Measurements from ENCODE around the gene CDH4.
"Not testable (repeated sequence)": the region's sequence is repeated elsewhere in the genome, so short reads cannot be mapped to it uniquely, and the experiment has no call there.

Gene CDH4

DNA sequence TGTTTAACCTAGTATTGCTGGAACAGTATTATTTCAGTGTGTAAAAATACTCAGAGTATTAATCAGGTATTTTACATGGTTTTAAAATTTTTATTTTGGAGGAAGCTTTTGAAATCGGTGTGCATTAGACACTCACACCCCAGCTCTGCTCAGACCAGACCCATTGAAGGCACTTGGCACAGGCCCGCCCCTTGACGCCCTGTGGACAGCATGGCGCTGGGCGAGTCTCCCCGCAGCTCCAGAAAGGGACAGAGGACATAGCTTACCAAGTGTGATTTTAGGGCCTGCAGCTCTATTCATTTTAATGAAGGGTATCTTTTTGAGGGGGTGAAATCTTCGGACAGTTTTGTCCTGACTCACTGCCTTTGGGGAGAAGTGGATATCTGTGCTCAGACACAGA lies 164.5 kb downstream of the CDH4 start:
- DNase-seq (ENCODE audit: low spot score) (no peak), FAIRE-seq (no peak)

DNA sequence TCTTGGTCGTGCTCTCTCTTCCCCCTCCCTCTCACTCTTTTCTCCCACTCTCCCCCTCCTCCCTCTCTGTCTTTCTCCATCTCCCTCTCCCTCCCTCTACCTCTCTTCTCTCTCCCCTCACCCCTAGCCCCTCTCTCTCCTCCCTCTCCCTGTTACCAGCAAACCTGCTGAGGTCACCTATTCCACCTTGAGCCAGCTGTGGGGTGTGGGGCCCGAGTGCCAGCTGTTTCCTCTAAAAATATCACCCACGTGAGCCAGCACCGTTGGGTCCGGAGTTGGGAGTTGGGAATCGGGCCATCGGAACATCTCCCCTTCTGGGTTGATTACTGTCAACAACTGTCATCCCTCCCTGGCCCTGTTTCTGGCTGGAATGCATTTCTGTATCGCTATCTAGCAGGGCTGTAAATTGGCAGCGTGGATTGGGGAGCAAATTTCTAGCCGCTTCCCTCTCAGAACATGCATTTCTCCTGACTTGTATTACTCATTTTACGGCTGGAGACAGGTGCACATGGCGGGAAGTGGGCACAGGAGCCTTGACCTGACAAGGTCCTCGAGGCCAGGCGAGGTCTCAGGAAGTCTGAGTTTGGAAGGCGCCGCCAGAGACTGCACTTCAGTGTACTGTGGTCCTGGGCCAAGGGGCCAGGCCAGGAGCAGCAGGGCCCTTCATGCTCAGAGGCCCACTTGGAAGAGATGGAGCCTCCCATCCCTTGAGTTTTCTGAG lies 165.3 kb downstream of the CDH4 start:
- no peak for FAIRE-seq
- no peak for DNase-seq (ENCODE audit: low spot score)

DNA sequence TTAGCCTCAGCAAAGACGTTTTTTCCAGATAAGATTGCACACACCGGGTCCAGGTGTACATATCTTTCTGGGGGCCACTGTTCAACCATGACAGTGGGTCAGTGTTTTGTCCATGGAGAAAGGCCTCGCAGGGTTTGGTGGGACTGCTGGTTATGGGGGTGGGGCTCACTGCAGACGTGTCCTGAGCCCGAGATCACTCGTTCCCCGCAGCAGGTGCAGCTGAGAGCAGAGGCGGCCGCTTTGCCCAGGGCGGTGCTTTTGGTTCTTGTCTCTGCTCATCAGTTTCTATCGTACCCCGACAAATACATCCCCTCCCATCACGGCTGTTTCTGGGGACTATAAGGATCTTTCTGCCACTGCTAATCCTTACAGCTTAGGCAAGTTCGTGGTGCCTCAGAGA lies 166.9 kb downstream of the CDH4 start:
- no peak for FAIRE-seq

DNA sequence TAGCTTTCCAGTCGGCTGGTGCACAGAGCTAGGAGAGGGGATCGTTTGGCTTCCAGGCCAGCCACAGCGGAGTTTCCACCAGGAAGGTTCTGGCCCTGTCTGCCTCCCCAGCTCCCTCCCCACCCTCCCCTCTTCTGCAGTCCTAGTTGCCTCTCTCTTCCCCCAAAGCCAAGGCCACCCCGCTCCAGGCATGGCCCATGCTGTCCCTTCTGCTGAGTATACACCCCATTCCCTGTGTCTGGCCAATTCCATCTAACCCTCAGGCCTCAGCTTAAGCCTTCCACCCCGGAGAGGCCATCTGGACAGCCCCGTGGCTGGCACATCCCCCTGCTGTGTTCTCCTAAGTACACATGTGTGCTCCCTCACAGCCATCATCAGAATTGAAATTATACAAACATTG lies 167.4 kb downstream of the CDH4 start:
- no peak for DNase-seq (ENCODE audit: low spot score)
- FAIRE-seq, result no peak

More for the DNA sequence above, 166.9 kb downstream of the CDH4 start:
- no peak for DNase-seq (ENCODE audit: low spot score)

DNA sequence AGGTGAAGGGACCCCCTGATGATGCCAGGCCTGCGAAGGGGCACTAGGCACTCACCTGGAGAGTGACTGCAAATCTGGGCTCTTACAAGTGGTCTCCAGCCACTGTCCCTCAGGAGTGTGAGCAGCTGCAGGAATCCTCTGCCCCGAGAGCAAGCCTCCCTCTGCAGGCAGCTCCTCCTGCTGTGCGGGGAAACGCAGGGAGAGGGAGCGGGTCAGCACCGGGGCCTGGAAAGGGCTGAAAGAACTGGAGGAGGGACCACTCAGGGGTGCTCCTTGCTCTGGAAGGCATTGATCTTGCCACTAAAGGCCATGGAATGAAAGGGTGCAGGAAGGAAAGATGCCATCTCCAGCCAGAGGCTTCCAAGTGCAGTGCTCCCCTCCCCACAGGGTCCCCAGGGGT lies 168.0 kb downstream of the CDH4 start:
- no peak for DNase-seq (ENCODE audit: low spot score)
- no peak for FAIRE-seq

DNA sequence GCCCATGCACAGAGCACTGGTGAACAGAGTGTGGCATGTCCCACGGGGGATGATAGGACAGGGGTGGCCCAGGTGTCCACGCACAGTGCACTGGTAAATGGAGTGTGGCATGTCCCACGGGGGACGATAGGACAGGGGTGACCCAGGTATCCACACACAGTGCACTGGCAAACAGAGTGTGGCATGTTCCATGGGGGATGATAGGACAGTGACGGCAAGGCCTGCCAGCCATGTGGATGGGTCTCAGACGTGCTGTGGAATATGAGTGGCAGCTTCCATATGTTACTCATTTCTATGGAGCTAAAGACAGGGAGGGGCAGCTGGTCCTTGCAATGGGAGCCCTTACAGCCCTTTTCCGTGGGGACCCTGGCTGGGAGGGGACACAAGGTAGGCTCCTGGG lies 168.7 kb downstream of the CDH4 start:
- DNase-seq (ENCODE audit: low spot score), result no peak
- FAIRE-seq, result no peak

DNA sequence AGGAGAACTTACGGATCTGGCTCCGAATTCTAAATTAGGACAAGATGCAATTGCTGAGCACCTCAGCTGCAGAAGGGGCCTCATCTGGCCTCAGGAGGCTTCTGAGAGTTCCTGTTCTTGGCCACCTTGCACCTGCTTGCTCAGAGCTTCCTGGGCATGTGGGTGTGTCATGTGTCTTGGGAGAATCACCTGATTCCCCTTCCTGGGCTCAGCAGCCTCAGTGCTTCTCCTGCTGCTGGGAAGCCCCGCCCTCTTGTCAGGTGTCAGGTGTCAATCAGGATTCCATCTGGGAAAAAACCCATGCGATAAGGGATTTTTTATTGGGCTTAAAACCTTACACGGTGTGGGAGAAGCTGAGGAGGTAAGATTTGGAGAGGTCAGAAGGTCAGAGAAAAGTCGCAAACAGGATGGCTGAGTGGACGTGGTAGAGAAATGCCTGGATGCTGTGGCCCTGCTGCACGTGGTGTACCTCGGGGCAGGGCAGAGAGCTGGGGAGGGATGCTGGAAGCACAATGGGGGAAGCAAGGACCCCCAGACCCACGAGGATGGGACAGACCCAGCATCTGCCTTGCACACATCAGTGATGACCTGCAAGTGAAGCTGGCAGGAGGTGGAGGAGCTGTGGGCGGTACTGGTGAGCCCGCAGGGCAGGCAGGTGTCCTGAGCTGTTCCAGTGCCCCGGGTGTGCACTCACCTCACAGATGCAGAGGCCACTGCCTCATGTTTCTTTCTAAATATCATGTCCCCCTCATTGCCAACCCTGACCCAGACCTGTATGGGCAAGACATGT lies 170.8 kb downstream of the CDH4 start:
- no peak for DNase-seq (ENCODE audit: low spot score)
- FAIRE-seq, result no peak

DNA sequence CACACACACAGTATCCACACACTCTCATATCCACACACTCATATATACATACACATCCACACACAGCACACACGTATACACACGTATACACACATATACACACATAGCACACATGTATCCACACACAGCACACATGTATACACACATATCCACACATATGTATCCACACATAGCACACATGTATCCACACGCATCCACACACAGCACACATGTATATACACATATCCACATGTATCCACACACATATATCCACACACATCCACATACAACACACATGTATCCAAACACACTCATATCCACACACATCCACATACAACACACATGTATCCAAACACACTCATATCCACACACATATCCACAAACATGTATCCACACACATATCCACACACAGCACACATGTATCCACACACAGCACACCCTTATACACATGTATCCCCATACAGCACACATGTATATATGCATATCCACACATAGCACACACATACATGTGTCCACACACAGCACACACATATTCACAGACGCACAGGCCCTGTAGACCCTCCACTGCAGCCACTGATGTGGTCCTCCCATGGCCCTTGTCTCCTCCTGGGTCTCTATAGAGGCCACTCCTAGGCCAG lies 172.1 kb downstream of the CDH4 start:
- FAIRE-seq, result no peak
- no peak for DNase-seq (ENCODE audit: low spot score)

DNA sequence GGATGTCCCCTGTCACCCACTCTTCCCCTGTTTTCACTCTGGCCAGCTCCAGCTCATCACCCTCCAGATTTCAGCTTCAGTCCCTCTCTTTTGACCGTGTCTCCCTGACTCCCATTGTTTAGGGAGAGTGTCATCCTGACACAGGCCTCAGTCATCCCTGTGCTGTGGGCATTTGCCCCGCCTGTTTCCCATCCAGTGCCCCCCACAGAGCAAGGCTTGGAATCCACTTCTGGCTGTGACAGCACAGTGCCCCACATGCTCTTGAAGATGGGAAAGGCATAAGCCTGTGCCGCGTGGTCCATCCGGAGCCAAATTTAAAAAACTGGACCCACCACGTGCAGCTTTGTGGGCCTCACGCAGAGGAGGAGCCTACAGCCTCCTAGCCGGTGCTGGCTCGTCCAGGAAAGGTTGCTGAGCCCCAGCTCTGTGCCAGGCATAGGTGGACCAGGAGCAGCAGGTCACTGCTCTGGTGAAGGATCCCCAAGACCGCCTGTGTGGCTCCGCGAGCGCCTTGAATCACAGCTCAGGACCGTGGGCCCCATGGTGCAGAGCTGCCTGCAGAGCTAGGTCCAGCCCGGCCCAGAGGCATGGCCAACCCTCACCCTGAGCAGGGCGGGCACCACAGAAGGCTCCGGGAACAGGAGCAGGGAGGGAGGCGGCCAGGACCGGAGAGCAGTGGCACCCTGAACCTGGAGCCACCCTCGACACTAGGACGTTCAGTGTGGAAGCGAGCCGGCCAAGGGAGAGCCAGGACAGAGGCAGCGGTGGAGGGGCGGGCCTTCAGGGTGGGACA lies 172.8 kb downstream of the CDH4 start:
- DNase-seq (ENCODE audit: low spot score), result no peak
- no peak for FAIRE-seq

DNA sequence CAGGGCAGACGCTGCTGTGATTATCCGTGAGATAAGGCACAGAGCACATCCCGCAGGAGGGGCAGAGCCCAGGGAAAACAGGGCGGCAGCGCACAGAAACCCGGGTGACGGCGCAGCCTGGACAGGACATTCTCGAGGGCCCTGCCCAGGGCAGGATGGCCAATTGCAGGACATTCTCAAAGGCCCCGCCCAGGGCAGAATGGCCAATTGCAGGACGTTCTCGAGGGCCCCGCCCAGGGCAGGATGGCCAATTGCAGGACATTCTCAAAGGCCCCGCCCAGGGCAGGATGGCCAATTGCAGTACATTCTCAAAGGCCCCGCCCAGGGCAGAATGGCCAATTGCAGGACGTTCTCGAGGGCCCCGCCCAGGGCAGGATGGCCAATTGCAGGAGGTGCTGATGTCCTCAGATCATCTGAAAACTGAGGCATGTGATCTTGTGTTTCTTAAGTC lies 173.5 kb downstream of the CDH4 start:
- FAIRE-seq; DNase-seq (ENCODE audit: low spot score): not testable (repeated sequence)

DNA sequence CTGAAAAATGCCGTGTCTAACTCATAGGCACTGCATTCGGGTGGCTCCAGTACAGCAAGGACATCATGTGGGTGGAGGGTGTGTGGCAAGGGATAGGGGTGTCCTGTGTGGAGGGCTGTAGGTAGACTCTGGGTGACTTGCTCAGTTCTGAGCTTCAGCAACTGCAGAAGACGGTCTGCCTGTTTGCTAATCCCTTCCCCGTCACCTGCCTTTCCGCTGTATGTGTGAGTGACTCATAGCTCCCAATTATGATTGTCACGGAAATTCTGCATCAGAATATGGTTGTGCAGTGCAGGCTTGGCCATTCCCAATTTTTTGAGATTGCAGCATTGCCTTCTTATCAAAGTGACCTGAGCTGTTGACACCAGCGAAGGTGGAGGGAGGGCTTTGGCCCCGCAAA lies 174.3 kb downstream of the CDH4 start:
- no peak for FAIRE-seq

DNA sequence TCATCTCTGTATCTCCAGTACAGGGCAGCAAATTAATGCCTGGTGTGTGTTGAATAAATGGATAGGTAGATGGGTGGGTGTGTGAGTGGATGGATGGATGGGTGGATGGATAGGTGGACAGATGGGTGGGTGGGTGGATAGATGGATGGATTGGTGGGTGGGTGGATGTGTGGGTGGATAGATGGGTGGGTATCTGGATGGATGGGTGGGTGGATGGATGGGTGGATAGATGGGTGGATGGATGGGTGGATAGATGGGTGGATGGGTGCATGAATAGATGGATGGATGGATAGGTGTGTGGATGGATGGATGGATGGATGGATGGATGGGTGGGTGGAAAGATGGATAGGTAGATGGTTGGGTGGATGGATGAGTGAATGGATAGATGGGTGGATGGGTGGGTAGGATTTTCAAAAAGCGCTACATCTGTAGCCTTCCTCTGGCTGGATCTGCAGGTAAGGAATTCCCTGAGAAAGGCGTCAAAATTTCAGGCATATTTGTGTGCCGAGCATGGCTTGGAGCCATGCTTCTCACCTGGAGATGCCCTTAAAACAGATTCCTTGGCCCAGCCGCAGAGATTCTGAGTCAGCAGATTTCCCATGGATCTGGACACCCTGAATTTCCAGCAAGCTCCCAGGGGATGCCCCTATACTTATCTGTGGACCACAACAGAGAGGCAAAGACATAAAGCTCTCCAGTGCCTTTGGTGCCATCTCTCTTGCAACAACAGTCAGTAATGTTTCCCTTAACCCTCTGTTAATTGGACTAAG lies 177.6 kb downstream of the CDH4 start:
- DNase-seq (ENCODE audit: low spot score) (no peak), FAIRE-seq (no peak)

More for the DNA sequence above, 174.3 kb downstream of the CDH4 start:
- no peak for DNase-seq (ENCODE audit: low spot score)

DNA sequence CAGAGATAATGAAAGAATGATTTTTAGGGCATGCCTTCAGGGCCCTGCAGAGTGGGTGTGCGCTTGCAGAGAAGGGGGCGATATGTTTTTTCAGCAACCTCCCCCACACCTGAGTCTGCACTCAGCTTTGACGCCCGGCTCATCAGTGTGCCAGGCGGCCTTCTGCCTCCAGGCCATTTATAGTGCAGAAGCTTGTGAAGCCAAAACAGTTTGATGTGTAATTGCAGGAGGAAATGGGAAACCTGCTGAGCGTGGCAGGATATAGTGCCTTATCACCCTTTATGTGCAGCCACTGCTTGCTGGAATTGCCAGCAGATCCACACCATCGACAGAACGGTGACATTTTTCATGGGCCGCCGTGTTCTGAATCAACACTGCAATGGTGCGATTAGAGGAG lies 178.2 kb downstream of the CDH4 start:
- DNase-seq (ENCODE audit: low spot score) (no peak), FAIRE-seq (no peak)

DNA sequence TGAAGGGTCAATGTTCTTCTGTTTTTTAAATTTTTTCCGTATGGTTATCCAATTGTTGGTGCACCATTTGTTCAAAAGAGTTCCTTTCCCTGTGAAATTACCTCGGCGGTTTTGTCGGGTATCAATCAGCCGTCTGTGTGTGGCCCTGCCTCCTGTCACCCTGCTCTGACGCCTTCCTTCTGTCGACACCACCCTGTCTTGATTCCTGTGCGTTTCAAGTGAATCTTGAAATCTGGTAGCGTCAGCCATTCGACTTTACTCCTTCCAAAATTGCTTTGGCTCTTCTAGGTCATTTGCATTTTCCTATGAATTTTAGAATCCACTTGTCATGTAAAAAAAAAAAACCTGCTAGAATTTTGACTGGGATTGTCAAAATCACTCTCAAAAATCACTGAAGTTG lies 181.1 kb downstream of the CDH4 start:
- FAIRE-seq, result no peak
- DNase-seq (ENCODE audit: low spot score), result no peak

DNA sequence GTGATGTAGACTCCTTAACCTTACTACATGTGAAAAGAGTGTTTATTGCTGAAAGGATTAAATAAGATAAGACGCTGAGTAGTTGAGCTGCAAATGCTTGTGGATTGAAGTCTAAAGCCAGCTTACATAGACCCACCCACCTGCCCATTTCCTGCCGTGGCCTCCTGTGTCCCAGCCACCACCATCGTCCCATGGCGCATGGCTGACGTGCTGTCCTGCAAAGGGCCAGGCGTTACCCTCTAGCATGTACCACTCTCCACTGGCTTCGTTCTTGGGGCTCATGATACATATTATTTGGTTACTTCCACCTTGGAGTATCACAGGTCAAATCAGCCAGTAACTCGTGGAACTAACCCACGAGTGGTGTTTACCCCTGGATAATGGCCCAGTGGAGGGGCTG lies 181.8 kb downstream of the CDH4 start:
- no peak for DNase-seq (ENCODE audit: low spot score)
- no peak for FAIRE-seq

DNA sequence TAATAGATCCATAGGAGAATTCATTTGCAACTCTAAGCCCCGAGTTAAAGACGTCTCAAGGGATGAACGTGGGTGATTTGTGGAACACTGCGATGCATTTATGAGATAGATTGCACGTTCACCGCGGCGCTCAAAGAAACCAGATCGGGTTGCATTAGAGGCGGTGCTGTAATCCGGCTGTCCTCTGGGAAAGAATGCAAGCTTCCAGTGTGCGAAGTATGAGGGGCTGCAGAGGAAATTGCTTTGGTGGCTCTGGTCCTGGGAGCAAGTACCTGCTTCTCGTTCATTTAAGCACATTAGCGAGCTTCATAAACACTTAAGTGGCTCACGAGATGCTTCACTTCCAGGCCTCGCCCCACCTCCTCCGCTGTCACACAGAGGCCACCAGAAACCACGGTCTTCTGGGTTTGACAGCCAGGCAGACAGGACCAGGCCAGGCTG lies 182.3 kb downstream of the CDH4 start:
- FAIRE-seq, result no peak
- no peak for DNase-seq (ENCODE audit: low spot score)

DNA sequence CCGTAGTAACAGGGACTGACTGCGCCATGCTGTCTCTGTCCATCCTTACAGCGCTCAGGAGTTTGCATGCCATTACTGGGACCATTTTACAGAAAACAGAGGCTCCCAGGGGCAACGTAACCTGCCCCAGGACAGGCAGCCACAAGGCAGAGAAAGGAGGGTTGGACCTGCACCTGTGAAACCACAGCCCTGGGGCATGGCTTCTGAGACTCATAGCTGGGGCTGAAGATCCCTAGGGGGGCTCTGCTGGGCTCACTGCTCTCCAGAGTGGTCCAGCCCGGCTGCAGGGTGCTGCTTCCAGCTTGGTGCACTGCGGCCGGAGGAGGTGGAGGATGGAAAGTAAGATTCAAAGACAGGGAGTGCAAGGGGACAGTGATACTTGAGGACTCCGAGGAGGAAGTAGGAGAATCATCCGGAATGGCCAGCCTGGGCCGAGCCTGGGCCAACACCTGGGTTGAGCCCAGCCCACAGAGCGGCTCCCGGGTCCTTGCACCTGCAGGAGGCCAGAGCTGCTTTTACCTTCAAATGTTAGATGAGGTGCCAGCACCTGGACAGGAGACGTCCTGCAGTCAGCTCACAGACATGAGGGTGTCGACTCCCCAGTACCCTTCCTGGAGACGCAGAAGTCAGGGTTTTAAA lies 183.2 kb downstream of the CDH4 start:
- FAIRE-seq (no peak), DNase-seq (ENCODE audit: low spot score) (no peak)

DNA sequence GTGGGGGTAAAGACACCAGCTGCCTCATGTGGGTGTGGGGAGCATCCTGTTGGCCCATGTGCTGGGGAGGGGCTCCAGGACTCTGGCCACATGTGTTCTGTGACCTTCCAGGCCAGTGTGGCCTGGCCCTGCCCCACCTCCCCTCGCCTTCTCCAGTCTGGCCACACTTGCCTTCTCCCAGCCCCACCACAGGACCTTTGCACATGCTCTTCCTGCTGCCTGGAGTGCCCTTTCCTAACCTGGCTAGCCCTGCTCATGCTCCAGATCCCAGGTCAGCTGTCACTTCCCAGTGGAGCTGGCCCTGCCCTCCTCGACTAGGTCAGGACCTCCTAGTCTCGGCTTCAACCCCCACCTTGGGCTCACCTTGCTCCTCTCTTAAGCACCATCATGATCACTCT lies 183.8 kb downstream of the CDH4 start:
- no peak for FAIRE-seq
- DNase-seq (ENCODE audit: low spot score), result no peak

DNA sequence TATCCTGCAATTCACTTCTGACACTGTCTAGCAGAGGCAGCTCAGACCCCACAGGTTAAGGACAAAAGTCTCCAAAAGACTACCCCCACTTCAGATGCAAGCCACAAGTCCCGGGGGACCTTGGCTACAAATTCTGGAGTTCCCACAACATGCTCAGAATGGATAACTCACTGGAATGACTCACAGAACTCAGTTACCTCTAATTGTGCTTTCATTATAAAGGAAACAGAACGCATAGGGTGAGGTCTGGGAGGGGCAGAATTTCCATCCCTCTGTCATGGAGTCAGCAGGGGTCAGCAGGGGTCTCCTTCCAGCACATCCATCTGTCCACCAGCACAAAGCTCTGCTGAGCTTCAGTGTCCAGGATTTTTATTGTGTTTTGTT lies 184.2 kb downstream of the CDH4 start:
- FAIRE-seq, result no peak
- no peak for DNase-seq (ENCODE audit: low spot score)

DNA sequence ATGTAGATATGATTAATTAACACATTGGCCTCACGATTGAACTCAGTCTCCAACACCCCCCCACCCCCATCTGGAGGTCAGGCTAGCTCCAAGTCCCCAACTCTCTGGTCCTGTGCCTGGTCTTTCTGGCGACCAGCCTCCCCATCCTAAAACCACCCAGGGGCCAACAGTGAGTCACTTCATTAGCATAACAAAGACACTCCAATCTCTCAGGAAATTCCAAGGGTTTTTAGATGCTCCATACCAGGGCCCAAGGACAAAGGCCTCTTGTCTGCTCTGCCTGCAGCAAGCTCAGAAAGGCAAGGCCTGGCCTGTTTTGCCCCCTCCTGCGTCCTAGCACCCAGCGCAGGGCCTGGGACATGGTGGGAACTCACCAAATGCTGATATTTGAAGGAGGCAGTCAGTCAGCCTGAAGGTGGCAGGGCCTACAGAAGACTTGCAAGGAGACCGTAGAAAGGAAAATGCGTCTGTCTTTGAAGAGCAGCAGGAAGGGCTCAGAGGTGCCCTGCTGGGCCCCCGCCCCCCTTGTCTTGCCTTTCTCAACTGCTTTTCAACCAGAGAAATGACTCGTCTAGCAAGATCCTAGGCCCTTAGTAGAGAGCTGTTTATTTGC lies 184.7 kb downstream of the CDH4 start:
- DNase-seq (ENCODE audit: low spot score) (no peak), FAIRE-seq (no peak)
